CD4-positive, alpha-beta T cell treated with Interleukin-6 for 4 hours (primary cell): ENCODE data around the gene SVIL.
"Not testable (repeated sequence)": the region's sequence is repeated elsewhere in the genome, so short reads cannot be mapped to it uniquely, and the experiment has no call there.

ENCODE experiments used
- DNase-seq: peaks from one replicate; pipeline ENCODE4 v3.0.0-alpha.2; 2020; ENCODE audit warnings: mixed read lengths

The SVIL gene

GRCh38 chr10:29600067-29600466 is 34.7 kb downstream of the SVIL start:
- no peak for DNase-seq

DNA sequence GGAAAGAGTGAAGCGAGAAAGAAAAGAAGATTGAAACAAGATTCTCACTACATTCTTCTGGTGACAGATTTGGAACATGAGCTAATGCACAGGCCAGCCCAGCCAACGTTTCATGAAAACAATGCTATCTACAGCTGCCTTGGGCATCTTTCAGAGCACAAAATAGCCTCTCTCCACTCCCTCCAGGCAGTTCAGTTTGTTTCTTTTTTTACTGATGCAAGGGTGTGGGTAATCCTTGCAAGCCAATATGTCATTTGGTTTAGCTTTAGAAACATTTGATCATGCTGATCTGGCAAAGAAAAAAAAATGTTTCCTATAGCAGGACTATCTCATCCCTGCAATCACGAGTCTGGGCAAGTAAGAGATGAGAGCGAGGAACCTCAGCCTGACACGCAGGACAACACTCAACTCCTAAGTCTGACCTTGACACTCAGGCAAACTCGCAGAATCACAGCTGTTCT is 35.9 kb downstream of the SVIL start:
- DNase-seq = no peak

DNA sequence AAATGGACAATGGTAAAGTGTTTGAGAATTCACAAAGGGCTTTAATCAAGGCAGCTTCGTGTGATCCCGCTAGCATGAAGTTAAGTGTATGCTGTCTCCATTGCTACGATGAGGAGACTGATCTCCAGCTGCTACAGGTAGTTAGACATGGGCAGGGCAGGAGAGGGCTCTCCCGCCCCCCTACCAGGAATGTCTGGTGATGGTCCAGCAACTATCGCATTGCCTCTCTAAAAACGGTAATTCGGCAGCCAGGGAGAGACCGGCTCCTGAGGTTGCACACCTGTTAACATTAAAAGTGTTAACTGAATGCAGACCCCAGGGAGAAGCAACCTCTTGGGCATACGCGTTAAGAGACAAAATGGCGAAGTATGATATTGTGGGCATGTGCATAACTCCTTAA is 37.9 kb downstream of the SVIL start:
- no peak for DNase-seq

GRCh38 chr10:29596356-29596755 is 38.4 kb downstream of the SVIL start:
- DNase-seq = no peak

GRCh38 chr10:29595636-29596225 is 39.0 kb downstream of the SVIL start:
- no peak for DNase-seq

GRCh38 chr10:29595146-29595545 is 39.6 kb downstream of the SVIL start:
- no peak for DNase-seq

DNA sequence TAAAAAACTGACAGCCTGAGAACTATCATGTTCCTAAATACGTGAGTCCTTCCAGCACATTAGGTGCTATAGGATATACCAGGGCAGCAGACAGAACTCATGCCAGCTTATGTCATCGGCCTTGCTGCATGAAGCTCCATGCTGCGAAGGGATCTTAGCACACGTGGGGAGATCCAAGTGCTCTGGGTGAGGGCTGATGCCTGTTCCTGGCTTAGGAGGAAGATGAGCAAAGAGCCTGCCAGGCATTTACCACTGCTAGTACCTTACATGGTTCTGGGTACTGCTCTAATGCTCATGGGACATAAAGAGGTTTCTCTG is 43.2 kb downstream of the SVIL start:
- no peak for DNase-seq

DNA sequence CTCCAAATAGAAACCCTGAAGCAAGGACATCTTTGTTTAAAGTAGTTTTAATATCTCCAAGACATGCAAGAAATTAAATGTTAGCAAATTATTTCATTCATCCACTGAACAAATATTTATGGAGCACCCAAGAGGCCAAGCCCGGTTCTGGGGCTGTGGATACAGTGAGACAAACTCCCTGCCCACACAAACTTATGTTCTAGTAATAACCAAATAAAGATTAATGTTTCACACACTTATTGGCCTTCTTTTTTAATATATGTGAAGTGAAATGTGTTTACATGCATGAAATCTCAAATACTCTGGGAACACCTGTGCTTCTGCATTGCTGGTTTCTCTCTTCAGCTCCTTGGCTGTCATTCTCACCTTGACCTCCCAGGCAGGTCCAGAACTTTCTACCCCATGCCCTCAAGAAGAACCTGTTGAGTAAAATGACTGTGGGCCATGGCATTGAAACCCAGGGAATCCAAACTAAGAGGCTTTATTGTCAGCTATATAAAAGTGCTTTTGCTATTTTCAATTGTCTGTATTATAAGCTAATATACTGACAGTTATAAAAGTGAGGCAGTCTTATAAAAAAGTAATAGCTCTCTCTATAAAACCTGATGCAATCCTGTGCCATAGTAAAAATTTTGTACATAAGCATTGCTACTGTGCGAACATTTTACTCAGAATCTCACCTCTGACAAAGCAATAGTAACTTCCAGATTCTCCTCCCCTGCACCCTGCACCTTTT is 43.7 kb downstream of the SVIL start:
- DNase-seq = no peak

- no peak for DNase-seq
These were observed 45.9 kb downstream of the SVIL start for GRCh38 chr10:29588629-29589421.

DNA sequence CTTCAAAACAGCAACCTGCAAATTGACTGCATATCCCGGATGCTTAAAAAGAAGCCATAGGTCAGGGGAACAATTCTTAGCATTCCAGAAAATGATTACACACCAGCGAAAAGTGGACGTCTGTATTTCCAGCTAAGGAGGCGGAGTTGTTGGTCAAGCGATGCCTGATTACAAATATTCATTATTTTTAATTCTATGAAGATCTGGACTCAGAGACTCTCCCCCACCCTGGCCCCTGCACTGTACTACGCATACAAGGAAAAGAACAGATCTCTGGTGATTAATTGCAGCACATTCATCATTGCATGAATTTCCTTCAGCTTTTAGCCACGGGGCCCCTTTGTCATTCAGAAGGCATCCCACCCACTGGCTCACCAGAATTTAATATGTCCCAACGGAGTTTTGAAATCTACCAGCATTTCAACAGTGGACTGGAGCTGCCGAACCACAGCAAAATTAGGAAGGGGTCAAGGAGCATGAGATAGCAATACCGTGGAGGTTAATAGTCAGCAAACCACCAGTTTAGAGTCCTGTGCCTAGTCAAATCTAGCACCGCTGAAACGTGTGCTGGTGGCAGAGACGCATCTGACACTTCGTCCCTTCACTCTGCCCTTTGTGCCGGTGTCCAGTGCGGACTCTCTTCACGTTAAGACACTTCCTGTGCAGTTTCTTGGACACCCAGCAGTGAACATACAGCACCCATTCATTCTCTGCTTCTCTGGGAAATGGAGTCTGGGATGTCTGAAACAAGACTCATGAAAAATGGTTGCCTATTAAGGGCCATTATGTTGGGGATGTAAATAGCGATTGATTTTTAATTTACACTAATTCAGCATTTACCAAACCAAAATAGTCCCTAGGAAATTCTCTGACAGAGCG is 46.8 kb downstream of the SVIL start:
- DNase-seq = not testable (repeated sequence)

DNA sequence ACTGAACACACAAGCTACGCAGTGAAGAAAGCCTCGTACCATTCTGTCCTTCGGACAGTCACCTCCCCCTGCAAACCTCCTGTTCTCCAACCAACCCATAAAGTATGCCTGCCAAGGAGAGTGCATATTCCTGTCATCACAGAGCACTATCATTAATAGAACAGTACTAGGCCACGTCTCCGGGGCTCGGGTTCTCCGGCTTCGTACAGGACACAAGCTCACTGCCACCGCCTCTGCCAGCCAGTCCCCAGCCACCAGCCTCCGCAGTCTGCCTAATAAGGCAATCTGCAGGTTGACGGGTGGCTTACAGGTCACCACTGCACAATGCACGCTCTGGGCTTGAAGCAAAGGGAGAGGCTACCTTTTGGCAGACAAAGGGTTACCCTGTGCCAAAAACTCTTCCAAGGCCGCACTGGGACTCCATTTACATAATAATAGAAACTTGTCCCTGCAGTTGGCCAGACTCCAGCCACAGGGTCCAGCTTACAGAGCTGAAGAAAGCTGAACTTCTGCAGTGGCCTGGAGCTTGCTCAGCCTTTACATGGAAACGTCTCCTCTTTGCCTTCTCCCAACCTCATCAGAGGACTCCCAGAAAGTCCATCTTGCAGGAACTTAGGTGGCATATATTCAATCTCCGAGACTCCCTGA is 47.5 kb downstream of the SVIL start:
- DNase-seq = not testable (repeated sequence)

DNA sequence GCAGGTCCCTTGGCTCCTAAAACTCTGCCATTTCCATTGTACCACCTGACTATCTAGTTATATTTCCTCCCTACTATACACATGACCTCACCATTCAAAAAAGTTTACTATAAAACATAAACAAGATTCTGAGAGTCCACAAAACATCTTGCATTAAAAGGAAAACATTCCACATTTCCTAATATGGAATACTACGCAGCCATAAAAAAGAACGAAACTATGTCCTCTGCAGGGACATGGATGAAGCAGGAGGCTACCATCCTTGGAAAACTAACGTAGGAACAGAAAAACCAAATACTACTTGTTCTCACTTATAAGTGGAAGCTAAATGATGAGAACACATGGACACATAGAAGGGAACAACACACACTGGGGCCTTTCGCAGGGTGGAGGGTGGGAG is 48.3 kb downstream of the SVIL start:
- DNase-seq = no peak

DNA sequence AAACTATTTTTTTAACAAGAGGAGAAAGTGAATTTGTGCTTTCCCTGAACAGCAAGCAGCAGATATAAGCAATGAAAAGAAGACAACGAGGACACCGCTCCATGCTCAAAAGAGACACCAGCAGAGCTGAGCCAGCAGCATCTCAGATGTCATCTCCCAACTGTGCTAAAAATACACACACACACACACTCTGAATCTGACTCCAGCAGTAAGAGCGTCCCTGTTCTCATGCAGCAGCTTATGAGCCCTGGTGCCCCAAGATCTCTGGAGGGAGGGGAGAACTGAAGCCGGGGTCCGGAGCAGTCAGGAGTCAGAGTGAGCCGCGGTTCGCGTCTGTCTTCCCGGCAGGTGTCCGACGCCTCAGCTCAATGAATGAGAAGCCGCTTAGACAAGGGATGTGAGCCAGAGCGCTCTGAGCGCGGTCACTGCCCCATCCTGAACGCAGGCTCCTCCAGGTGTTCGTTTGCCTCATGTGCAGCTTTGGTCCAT is 49.2 kb downstream of the SVIL start:
- DNase-seq = no peak

DNA sequence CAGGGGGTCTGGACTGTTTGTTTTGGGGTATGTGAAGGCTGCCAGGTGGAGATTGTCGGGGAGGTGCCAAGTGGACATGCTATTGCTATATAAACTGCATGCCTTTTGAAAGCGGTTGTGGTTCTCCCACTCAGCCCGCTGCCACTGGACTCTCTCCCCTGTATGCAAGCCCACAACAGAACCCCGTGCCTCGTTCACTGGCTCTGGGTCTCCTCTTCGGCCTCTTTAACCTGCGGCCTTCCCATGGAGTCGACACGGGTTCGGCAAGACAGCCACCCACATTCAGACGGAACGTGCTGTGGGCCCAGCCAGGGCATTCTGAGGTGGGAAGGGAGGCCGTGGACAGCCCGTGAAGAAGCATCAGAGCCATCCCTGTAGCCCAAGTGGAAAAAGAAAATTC is 50.3 kb downstream of the SVIL start:
- no peak for DNase-seq

DNA sequence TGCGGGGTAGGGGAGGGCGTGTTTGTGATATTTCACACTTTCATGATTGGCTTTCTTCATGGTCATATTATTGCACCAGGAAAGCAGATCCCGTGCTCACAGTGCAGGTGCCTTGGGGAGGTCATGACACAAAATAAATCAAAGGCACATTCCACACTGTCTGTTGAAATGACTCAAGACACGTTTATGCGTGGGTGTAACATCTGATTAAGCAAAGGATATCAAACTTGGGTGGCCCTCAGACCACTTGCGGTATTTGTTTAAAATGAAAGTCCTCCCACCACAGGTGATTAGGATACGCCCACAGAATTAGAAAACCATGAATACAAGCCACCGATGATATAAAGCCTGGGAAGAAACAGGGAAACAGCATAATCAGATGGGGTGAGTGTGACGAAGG is 51.1 kb downstream of the SVIL start:
- no peak for DNase-seq

DNA sequence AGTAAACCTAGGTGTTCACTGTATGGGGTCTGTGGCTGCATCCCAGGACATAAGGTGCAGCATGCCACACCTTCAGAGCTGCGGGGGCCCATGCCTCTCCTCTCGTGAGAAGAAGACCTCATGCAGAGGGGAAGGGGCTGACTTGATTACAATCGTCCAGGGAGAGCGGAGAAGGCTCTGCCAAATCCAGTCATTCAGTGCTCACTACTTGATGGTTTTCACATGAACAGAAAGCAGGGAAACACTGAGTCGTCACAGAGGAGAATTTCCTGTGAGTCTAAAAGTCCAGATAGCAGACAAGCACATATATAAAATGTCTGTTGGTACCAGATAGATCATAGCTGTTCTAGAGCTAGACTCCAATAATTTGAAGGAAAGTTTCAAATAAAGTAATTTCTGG is 52.0 kb downstream of the SVIL start:
- not testable (repeated sequence) for DNase-seq

GRCh38 chr10:29579455-29579970 is 55.3 kb downstream of the SVIL start:
- no peak for DNase-seq

GRCh38 chr10:29578457-29578856 is 56.3 kb downstream of the SVIL start:
- DNase-seq = no peak

GRCh38 chr10:29576681-29577080 is 58.1 kb downstream of the SVIL start:
- DNase-seq = no peak

GRCh38 chr10:29575098-29575455 is 59.7 kb downstream of the SVIL start:
- DNase-seq = no peak

DNA sequence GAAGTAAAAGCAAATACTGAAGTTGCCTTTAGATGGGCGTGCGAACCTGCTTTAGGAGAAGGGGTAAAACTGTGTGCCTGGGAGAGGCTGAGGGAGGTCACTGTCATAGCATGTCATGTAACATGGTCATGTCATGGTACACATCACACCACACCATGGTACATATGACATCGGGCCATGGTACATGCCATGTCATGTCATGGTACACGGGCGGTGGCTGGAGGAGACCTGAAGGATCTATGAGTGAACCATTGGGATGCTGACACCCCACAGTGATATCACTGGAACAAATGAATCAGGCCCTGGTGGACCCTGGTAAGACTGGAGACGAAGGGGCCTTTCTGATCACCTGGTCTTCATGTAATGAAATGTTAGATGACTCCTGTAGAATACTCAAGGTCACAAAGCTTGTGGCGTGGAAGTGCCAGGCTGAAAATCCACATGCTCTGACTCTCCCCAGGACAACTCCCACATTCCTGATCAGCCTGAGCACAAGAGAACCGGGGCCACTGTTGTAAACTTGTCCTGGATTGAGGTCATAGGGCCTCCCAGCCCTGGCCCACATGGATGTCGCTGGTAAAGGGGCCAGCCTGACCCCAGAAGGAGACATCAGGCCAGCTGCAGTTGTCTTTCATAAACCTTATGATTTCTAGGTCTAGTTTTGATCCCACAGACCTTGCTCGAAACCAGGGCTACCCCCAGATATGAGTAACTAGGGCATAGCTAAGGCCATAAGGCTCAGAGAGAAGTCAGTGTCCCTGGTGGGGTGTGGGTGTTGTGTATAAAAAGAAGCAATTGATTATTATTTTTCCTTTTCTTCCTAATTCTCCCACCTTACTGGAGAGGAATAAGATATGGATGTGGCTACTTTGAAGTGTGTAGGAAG is 60.3 kb downstream of the SVIL start:
- DNase-seq = not testable (repeated sequence)
